Panc1 (cell line): Measurements from ENCODE around the gene HSH2D. TPM values are rescaled to one million over a fixed set of nuclear protein-coding genes. Genes with fewer than 3 reads are reported as not detected.

Source experiments
- ATAC-seq: fragments of 200-7000 bp; cut with Tn5 transposase; 2 replicates; pipeline ENCODE4 v1.9.1; 2020; ENCODE audit warnings: mild to moderate bottlenecking, moderate library complexity
- BruUV-seq: library from RNA; stranded (reverse); fragments of 400-500 nt; replicated peaks from 2 replicates; lab custom pipeline; 2021; lab: Mats Ljungman, UMichigan
- CTCF ChIA-PET: fragments of 300-600 bp; sonication (Branson Sonifier 250); formaldehyde crosslinking; loops from one replicate; lab custom pipeline; 2022; ENCODE audit warnings: antibody characterized with exemption; lab: Charles Lee
- POLR2A ChIA-PET: fragments of 300-600 bp; sonication (Branson Sonifier 250); formaldehyde crosslinking; loops from one replicate; lab custom pipeline; 2022; ENCODE audit warnings: antibody characterized with exemption; lab: Charles Lee
- DNase-seq: peaks from one replicate; pipeline ENCODE4 v3.0.0-alpha.2; 2010; ENCODE audit warnings: low read depth, low spot score
- H3K27ac ChIP-seq: 2 replicates; pipeline ENCODE4 v1.5.1; 2011; ENCODE audit warnings: mild to moderate bottlenecking, low read length, inconsistent platforms
- H3K27me3 ChIP-seq: fragments of 200-500 bp; sonication (Bioruptor generic); 2 replicates; pipeline ENCODE4 v1.6.0; 2014; ENCODE audit warnings: low read length, inconsistent platforms; ENCODE audit not compliant: control insufficient read depth, insufficient read depth
- H3K36me3 ChIP-seq: fragments of 200-500 bp; sonication (Bioruptor generic); 2 replicates; pipeline ENCODE4 v1.5.1; 2014; ENCODE audit warnings: inconsistent platforms, mild to moderate bottlenecking, low read length, moderate library complexity; ENCODE audit not compliant: control insufficient read depth, insufficient read depth
- H3K4me1 ChIP-seq: 2 replicates; pipeline ENCODE4 v1.5.1; 2011; ENCODE audit warnings: inconsistent platforms, mild to moderate bottlenecking, low read length, moderate library complexity; ENCODE audit not compliant: control insufficient read depth, insufficient read depth
- H3K4me3 ChIP-seq, 2 experiments: 2 replicates each; pipeline ENCODE4 v1.5.1; 2011 to 2012; ENCODE audit warnings: low read depth in 2 of 2, low read length in 2 of 2, mild to moderate bottlenecking in 2 of 2, inconsistent platforms in 1 of 2, moderate library complexity in 1 of 2
- H3K9me3 ChIP-seq: fragments of 200-500 bp; sonication (Bioruptor generic); 2 replicates; pipeline ENCODE4 v1.5.1; 2014; ENCODE audit warnings: low read depth, mild to moderate bottlenecking, inconsistent platforms, low read length, moderate library complexity; ENCODE audit not compliant: control insufficient read depth, insufficient read depth
- CTCF ChIP-seq: fragments of 450-650 bp; IDR thresholded peaks from 2 replicates; pipeline ENCODE4 v1.5.1; 2017; ENCODE audit warnings: mild to moderate bottlenecking
- POLR2AphosphoS5 ChIP-seq: IDR thresholded peaks from 2 replicates; pipeline ENCODE4 v1.6.1; 2012; ENCODE audit warnings: mild to moderate bottlenecking, low read depth, low read length, moderate library complexity
- REST ChIP-seq, 2 experiments: IDR thresholded peaks; 2 replicates each; pipeline ENCODE4 v1.6.1; 2011 to 2012; ENCODE audit warnings: low read depth in 2 of 2, control low read depth in 1 of 2, low read length in 1 of 2, mild to moderate bottlenecking in 1 of 2, moderate library complexity in 1 of 2; ENCODE audit not compliant: insufficient read depth in 1 of 2
- SIN3A ChIP-seq: IDR thresholded peaks from 2 replicates; pipeline ENCODE4 v1.6.1; 2012; ENCODE audit warnings: low read depth, mild to moderate bottlenecking, low read length, moderate library complexity, borderline replicate concordance; ENCODE audit not compliant: insufficient read depth
- TCF7L2 ChIP-seq: IDR thresholded peaks from 2 replicates; pipeline ENCODE4 v1.6.1; 2011; ENCODE audit warnings: mild to moderate bottlenecking, low read depth, low read length, inconsistent platforms
- in situ Hi-C: cut with HindIII; loops from 2 replicates; pipeline ENCODE4 v1.10.0; 2016; ENCODE audit warnings: low sequenced_read_pairs, low pct_unique_long_range_greater_than_20kb
- intact Hi-C: fragments of 100-400 bp; cut with micrococcal nuclease; formaldehyde crosslinking; loops from one replicate; pipeline ENCODE4 v1.10.0; 2022; ENCODE audit not compliant: unreplicated experiment
- total RNA-seq: library from RNA; stranded (reverse); gene quantifications from one replicate; pipeline ENCODE4 v1.2.1, GENCODE V29; 2021; ENCODE audit not compliant: unreplicated experiment

The HSH2D gene
- total RNA-seq, 1 experiment from 2014 or later: not detected

GRCh38 chr19:16135430-16136127 is 7.9 kb upstream of the HSH2D start:
- H3K36me3 ChIP-seq: no peaks in the 10 kb centered on the region
- TF ChIP-seq REST (IDR thresholded peaks at IDR 0.05; ENCODE audit: insufficient read depth in 1 of 2, low read depth in 2 of 2, low read length in 1 of 2): no peak
- no peak for TF ChIP-seq TCF7L2
- TF ChIP-seq POLR2AphosphoS5: no peak
- no peak for TF ChIP-seq SIN3A
- no peak for TF ChIP-seq CTCF
- ATAC-seq: no peak
- no peak for DNase-seq
- CTCF ChIA-PET: no interaction called here
- in situ Hi-C loops: no loop called here
- H3K4me3 ChIP-seq: no peak overlapping the region
- no TSS peak for BruUV-seq
- no peaks in the 10 kb centered on the region for H3K27me3 ChIP-seq
- H3K27ac ChIP-seq: no peak overlapping the region
- no peaks in the 10 kb centered on the region for H3K9me3 ChIP-seq
- POLR2A ChIA-PET: no interaction called here
- H3K4me1 ChIP-seq: no peaks in the 10 kb centered on the region
- intact Hi-C loops: no loop called here

GRCh38 chr19:16136185-16136999 is 7.1 kb upstream of the HSH2D start:
- ATAC-seq: no peak

More at GRCh38 chr19:16136185-16136999, 7.1 kb upstream of the HSH2D start:
- ChIA-PET CTCF (interaction anchor here (0.7 kb wide), 1 partner anchor 25 kb away, joined by 3 read pairs; no protein-coding TSS in a partner anchor), POLR2A (interaction anchor here (0.6 kb wide), 1 partner anchor 10 kb away, joined by 4 read pairs; no protein-coding TSS in a partner anchor)
- H3K27me3 ChIP-seq: no peaks in the 10 kb centered on the region
- DNase-seq: no peak
- no TSS peak for BruUV-seq
- intact Hi-C loops (no loop called here), in situ Hi-C loops (no loop called here)
- TF ChIP-seq POLR2AphosphoS5: no peak
- no peak for TF ChIP-seq REST (IDR thresholded peaks at IDR 0.05; ENCODE audit: insufficient read depth in 1 of 2, low read depth in 2 of 2, low read length in 1 of 2)
- TF ChIP-seq SIN3A: no peak
- no peak for TF ChIP-seq CTCF
- no peak for TF ChIP-seq TCF7L2
- no peaks in the 10 kb centered on the region for H3K36me3 ChIP-seq
- no peak overlapping the region for H3K4me3 ChIP-seq
- no peak overlapping the region for H3K27ac ChIP-seq
- H3K4me1 ChIP-seq: no peaks in the 10 kb centered on the region
- H3K9me3 ChIP-seq: no peaks in the 10 kb centered on the region
